Effector memory CD4-positive, alpha-beta T cell (primary cell): Measurements from ENCODE around the gene MKI67.

Experiments
- DNase-seq, 3 donors: peaks; one replicate each; pipeline ENCODE4 v3.0.0-alpha.2; 2020
- H3K27ac ChIP-seq: 2 replicates; pipeline ENCODE4 v1.7.0; 2013; ENCODE audit warnings: mild to moderate bottlenecking, low read length, moderate library complexity; ENCODE audit not compliant: insufficient read depth, poor library complexity, severe bottlenecking
- H3K27me3 ChIP-seq: replicated peaks from 2 replicates; pipeline ENCODE4 v1.7.0; 2013; ENCODE audit warnings: mild to moderate bottlenecking, low read length; ENCODE audit not compliant: insufficient read depth, control insufficient read depth, poor library complexity, severe bottlenecking
- H3K36me3 ChIP-seq: 2 replicates; pipeline ENCODE4 v1.7.0; 2013; ENCODE audit warnings: mild to moderate bottlenecking, low read length, moderate library complexity; ENCODE audit not compliant: control insufficient read depth, insufficient read depth
- H3K4me1 ChIP-seq: 2 replicates; pipeline ENCODE4 v1.7.0; 2013; ENCODE audit warnings: low read length, mild to moderate bottlenecking; ENCODE audit not compliant: control insufficient read depth, insufficient read depth, poor library complexity, severe bottlenecking
- H3K4me3 ChIP-seq: 2 replicates; pipeline ENCODE4 v1.7.0; 2013; ENCODE audit warnings: low read length, low read depth, mild to moderate bottlenecking; ENCODE audit not compliant: insufficient read depth, poor library complexity, severe bottlenecking
- H3K9me3 ChIP-seq: 2 replicates; pipeline ENCODE4 v1.7.0; 2013; ENCODE audit warnings: mild to moderate bottlenecking, low read length, moderate library complexity; ENCODE audit not compliant: control insufficient read depth

The MKI67 gene

DNA sequence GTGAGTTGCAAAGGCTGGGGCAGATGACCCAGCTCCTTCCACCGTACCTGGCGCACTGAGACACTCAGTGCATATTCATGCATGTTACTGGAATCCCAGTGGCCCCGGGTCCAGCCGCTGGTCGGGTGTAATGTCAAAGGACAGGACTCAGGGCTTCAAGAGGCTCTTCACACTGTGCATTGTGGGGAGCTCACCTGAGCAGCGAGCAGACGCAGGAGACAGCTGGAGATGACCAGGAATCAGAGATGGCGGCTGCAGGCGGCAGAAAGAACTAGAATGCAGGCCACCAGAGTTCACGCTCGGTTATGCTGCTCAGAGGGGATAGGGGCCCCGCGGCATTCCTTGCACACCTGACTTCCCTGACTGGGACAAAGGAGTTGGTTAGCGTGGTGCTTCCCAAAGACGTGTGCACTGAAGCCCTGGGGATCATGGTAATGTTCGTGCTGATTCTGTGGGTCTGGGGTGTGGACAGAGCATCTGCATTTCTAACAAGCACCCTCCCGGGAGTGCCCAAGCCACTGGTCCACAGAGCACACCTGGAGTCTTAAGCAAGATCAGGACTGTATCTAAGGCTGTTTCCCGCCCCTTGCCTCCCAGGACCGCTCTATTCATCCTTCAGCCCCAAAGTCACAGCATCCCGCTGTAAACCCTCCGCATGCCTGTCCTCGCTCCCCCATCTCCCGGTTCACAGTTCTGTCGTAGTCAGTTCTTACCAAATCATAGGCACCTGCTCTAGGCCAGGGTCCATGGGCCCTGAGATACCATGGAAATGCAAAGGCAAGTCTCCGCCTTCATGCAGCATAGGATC lies 71.0 kb downstream of the MKI67 start:
- H3K9me3 ChIP-seq = no peaks in the 10 kb centered on the region
- no peak overlapping the region for H3K27ac ChIP-seq
- H3K4me1 ChIP-seq = peaks cover 4% of the 10 kb centered on the region
- DNase-seq = no peak
- H3K27me3 ChIP-seq = no peaks in the 10 kb centered on the region
- peaks cover 79% of the 10 kb centered on the region for H3K36me3 ChIP-seq
- no peak overlapping the region for H3K4me3 ChIP-seq

DNA sequence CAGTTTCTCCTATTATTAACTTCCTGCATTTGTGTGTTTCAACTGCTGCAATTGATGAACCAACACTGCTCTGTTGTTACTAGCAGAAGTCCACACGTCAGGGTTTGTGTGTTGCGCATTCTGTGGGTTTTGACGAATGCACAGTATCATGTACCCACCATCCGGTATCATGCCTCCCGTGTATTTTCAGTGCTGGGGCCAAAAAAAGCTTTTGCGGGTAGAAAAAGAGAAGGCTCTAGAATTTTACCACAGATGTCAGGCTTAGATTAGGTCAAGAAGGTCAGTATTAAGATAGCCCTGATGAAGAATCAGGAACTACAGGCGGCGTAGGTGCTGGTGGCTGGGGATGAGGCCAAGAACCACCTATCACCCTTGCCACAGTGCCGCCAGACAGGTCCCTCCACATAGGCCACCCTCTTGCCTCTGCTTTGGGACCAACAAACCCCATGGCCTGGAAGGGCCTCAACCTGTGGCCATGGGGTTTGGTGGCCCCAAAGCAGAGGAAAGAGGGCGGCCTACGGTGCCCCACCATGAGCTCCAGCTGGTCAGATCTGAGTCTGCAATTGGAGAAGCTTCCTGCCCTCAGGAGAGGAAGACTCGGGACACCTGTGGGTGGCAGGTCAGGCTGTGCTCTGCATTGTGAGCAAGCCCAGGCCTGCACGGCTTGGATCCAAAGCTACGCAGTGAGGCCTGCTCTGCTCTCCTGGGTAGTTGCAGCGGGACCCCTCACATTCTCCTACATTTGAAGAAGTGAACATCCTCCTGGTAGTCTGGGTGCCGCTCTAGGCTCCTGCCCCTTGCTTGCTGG lies 71.9 kb downstream of the MKI67 start:
- H3K9me3 ChIP-seq = no peaks in the 10 kb centered on the region
- peaks cover 71% of the 10 kb centered on the region for H3K36me3 ChIP-seq
- H3K4me3 ChIP-seq = no peak overlapping the region
- H3K27me3 ChIP-seq = no peaks in the 10 kb centered on the region
- peaks cover 10% of the 10 kb centered on the region for H3K4me1 ChIP-seq
- no peak for DNase-seq
- no peak overlapping the region for H3K27ac ChIP-seq

DNA sequence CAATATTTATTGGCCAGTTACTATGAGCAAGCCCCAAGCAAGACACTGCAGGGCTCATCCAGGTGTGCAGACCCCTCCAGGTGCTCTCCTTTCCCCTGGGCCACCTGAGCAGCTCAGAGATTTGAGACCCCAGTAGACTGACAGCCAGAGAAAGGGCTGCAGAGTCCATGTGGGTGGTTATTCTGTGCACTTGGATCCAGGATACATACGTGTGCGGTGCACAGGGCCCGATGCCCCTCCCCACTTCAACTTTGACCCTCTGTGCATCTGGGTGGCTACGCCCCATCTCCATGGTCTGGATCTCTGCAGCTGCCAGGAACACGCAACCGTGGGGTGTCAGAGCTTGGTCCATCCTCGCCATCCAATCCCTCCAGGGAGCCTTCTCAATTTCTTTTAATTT lies 72.9 kb downstream of the MKI67 start:
- no peak overlapping the region for H3K27ac ChIP-seq
- no peak for DNase-seq
- H3K4me1 ChIP-seq = peaks cover 20% of the 10 kb centered on the region
- peaks cover 67% of the 10 kb centered on the region for H3K36me3 ChIP-seq
- no peak overlapping the region for H3K4me3 ChIP-seq
- H3K9me3 ChIP-seq = no peaks in the 10 kb centered on the region
- no peaks in the 10 kb centered on the region for H3K27me3 ChIP-seq

DNA sequence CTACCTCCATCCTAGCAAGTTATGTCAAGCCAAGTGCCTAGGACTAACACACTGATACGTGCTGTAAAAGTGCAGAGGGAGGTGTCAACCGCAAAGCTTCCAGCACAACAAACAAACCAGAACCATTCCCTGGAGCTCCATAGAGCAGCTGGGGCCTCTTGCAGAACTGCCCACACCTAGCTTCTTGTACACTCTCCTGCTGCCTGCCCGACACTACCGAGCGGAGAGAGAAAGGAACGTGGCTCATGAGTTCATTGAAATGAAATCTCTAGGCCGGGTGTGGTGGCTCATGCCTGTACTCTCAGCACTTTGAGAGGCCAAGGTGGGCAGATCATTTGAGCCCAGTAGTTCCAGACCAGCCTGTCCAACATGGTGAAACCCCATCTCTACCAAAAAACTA lies 73.5 kb downstream of the MKI67 start:
- no peaks in the 10 kb centered on the region for H3K27me3 ChIP-seq
- H3K36me3 ChIP-seq = peaks cover 62% of the 10 kb centered on the region
- no peak overlapping the region for H3K4me3 ChIP-seq
- H3K9me3 ChIP-seq = no peaks in the 10 kb centered on the region
- H3K4me1 ChIP-seq = peaks cover 22% of the 10 kb centered on the region
- no peak for DNase-seq
- H3K27ac ChIP-seq = no peak overlapping the region

DNA sequence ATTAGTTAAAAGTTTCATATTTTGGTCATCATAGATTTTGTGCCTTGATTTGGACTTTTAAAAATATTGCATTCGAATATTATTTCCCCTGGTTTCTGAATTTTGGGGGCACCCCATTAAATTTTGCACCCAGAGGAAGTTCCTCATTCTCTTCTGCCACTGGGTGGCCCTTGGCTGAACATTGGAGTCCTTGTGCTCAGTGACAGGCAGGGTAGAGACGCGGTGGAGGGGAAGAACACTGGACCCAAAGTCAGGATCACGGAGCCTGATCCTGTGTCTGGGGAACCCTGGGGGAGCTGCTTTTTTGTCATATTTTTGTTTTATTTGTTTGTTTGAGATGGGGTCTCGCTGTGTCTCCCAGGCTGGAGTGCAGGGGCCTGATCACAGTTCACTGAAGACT lies 74.7 kb downstream of the MKI67 start:
- Histone ChIP-seq H3K27me3 (no peaks in the 10 kb centered on the region), H3K4me1 (peaks cover 34% of the 10 kb centered on the region), H3K9me3 (no peaks in the 10 kb centered on the region), H3K27ac (no peak overlapping the region), H3K4me3 (no peak overlapping the region), H3K36me3 (peaks cover 54% of the 10 kb centered on the region)
- DNase-seq = no peak

DNA sequence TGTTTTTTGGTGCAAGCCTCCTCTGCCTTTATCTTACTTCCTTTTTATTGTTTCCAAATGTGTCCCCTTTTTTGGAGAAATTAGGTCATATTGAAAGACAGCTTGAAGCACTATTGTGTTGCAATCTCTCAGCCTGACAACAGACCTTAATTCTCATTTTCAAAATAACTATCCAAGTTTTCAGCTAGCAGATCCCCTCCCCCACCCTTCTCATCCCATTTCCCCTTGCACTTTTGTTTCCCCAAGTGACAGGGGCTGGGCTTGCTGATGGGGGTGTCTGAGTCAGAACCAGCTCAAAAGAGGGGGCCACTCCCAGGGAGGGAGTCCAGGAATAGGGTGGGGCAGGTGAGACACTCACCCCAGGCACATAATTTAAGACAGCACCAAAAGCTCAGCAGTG lies 75.3 kb downstream of the MKI67 start:
- DNase-seq = no peak
- H3K4me3 ChIP-seq = no peak overlapping the region
- H3K36me3 ChIP-seq = peaks cover 48% of the 10 kb centered on the region
- H3K27ac ChIP-seq = no peak overlapping the region
- no peaks in the 10 kb centered on the region for H3K9me3 ChIP-seq
- no peaks in the 10 kb centered on the region for H3K27me3 ChIP-seq
- H3K4me1 ChIP-seq = peaks cover 40% of the 10 kb centered on the region

DNA sequence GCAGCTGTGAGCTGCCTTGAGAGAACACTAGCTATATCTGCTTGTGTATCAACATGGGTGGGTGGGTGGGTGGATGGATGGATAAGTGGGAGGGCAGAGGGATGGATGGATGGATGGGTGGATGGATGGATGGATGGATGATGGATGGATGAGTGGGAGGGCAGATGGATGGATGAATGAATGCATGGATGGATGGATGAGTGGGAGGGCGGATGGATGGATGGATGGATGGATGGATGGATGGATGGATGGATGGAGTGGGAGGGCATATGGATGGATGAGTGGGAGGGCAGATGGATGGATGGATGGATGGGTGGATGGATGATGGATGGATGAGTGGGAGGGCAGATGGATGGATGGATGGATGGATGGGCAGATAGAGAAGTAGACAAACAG lies 76.1 kb downstream of the MKI67 start:
- Histone ChIP-seq H3K4me3 (no peak overlapping the region), H3K27me3 (no peaks in the 10 kb centered on the region), H3K4me1 (peaks cover 40% of the 10 kb centered on the region), H3K36me3 (peaks cover 40% of the 10 kb centered on the region), H3K9me3 (no peaks in the 10 kb centered on the region), H3K27ac (no peak overlapping the region)
- DNase-seq = no peak

DNA sequence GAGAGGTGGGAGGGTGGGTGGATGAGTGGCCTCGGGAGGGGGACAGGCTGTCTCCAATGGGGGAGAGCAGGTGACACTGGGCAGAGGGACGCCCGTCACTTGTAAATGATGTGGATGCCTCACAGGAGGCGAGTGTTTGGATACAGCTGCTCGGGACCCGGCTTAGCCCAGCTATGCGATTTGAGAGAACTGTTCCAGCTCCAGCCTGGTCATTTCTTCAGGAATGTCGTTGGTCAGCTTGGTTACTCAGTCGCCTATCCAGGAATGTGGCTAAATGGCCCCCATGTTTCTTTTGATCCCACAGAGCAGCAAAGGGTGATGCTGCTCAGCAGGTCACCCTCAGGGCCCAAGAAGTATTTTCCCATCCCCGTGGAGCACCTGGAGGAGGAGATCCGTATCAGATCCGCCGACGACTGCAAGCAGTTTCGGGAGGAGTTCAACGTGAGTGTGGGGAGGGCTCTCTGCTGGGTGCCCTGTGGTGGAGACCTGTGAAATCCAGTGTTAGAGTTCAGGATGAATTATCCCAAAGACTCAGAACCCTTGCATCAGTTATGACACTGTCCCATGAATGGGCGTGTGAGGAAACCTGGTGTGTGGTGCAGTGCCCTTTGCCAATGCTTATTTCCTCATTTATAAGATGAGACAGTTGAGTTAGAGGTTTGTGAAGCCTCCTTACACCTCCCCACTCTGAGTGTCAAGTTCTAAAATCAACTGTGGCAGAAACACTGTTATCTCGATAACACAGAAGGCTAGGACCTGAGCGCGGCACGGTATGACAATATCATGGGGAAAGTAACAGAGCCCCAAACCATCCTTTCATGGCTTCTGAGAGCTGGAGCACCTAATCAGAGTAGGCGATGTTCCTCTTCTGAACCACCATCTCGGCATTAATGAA lies 76.8 kb downstream of the MKI67 start:
- Histone ChIP-seq H3K36me3 (peaks cover 33% of the 10 kb centered on the region), H3K27ac (peak overlapping the region; percentile 79), H3K4me3 (peak overlapping the region; percentile 39), H3K9me3 (no peaks in the 10 kb centered on the region), H3K27me3 (no peaks in the 10 kb centered on the region), H3K4me1 (peaks cover 40% of the 10 kb centered on the region)
- DNase-seq = no peak

DNA sequence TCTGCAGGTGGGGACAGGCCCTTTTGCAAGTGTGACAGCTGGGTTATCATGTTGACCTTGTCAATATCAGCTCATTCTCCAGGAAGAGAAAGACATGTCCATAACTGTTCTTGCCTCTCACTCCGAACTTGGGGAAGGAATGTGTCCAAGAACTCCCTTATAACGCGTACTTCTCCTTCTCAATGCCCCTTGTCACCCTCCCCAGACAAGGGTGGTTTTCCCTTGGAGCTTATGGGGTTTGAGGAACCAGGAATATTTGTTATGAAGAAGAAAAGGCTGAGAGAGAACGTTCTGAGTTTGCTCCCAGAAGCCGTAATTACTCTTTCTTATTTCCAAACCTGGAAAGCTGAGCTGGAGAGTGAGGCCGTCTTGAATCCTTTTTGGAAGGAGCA lies 77.4 kb downstream of the MKI67 start:
- H3K36me3 ChIP-seq = peaks cover 27% of the 10 kb centered on the region
- H3K27me3 ChIP-seq = no peaks in the 10 kb centered on the region
- DNase-seq = no peak
- H3K9me3 ChIP-seq = no peaks in the 10 kb centered on the region
- peak overlapping the region; percentile 79 for H3K27ac ChIP-seq
- peak overlapping the region; percentile 57 for H3K4me3 ChIP-seq
- peaks cover 40% of the 10 kb centered on the region for H3K4me1 ChIP-seq
